Smooth muscle cell (in vitro differentiated cells): Measurements from ENCODE around the gene MAP3K20. TPM values are rescaled to one million over a fixed set of nuclear protein-coding genes. Genes with fewer than 3 reads are reported as not detected.
A peak's percentile ranks its signal among the peaks of the same experiment; 100 is the strongest.

ENCODE experiments used
- DNase-seq: peaks from one replicate; lab custom pipeline; 2025; ENCODE audit not compliant: unreplicated experiment; lab: John Stamatoyannopoulos, UW
- H2AFZ ChIP-seq: fragments of 200-600 bp; sonication (generic); 2 replicates; pipeline ENCODE4 v1.6.0; 2016; ENCODE audit warnings: antibody characterized with exemption, low read depth, mild to moderate bottlenecking
- H3F3A ChIP-seq: fragments of 200-600 bp; sonication (generic); 2 replicates; pipeline ENCODE4 v1.6.0; 2017; ENCODE audit warnings: antibody characterized with exemption, low read depth
- H3K27ac ChIP-seq: fragments of 200-600 bp; sonication (generic); 2 replicates; pipeline ENCODE4 v1.5.1; 2016; ENCODE audit warnings: low read depth, mild to moderate bottlenecking
- H3K27me3 ChIP-seq: fragments of 200-600 bp; sonication (generic); 2 replicates; pipeline ENCODE4 v1.6.1; 2016; ENCODE audit warnings: low read depth, mild to moderate bottlenecking
- H3K36me3 ChIP-seq: fragments of 200-600 bp; sonication (generic); 2 replicates; pipeline ENCODE4 v1.5.1; 2016; ENCODE audit warnings: low read depth
- H3K4me1 ChIP-seq: fragments of 200-600 bp; sonication (generic); 2 replicates; pipeline ENCODE4 v1.5.1; 2016; ENCODE audit warnings: low read depth
- H3K4me2 ChIP-seq: fragments of 200-600 bp; sonication (generic); 2 replicates; pipeline ENCODE4 v1.6.0; 2016; ENCODE audit warnings: mild to moderate bottlenecking
- H3K4me3 ChIP-seq: fragments of 200-600 bp; sonication (generic); 2 replicates; pipeline ENCODE4 v1.5.1; 2016; ENCODE audit warnings: mild to moderate bottlenecking
- H3K79me2 ChIP-seq: fragments of 200-600 bp; sonication (generic); 2 replicates; pipeline ENCODE4 v1.6.0; 2016; ENCODE audit warnings: low read depth, mild to moderate bottlenecking
- H3K9ac ChIP-seq: fragments of 200-600 bp; sonication (generic); 2 replicates; pipeline ENCODE4 v1.6.0; 2016; ENCODE audit warnings: low read depth
- H3K9me3 ChIP-seq: fragments of 200-600 bp; sonication (generic); replicated peaks from 2 replicates; pipeline ENCODE4 v1.5.1; 2016; ENCODE audit warnings: low read depth
- H4K20me1 ChIP-seq: fragments of 200-600 bp; sonication (generic); 2 replicates; pipeline ENCODE4 v1.6.0; 2016; ENCODE audit warnings: low read depth
- CTCF ChIP-seq: fragments of 200-600 bp; sonication (generic); IDR thresholded peaks from 2 replicates; pipeline ENCODE4 v1.5.1; 2017; ENCODE audit warnings: borderline replicate concordance, mild to moderate bottlenecking, antibody characterized with exemption; ENCODE audit not compliant: insufficient read depth, poor library complexity, severe bottlenecking
- WGBS: methylation state at CpG from one replicate; pipeline ENCODE4 v1.1.7; 2016; ENCODE audit warnings: low lambda C conversion rate; 5-methylcytosine and 5-hydroxymethylcytosine counted together
- polyA plus RNA-seq: library from polyadenylated mRNA; unstranded; fragments of >200 nt; fragmentation: Nextera tagmentation; extraction: Ambion mirVana; gene quantifications from 2 replicates; pipeline ENCODE4 v1.2.1, GENCODE V29; 2016
- total RNA-seq: library from RNA; depleted of rRNA; stranded (reverse); fragments of >200 nt; gene quantifications from 2 replicates; pipeline ENCODE4 v1.2.3, GENCODE V29; 2014

MAP3K20 gene
- total and polyA plus RNA-seq, 2 experiments from 2014 or later = 25.8 to 29.2 TPM

DNA sequence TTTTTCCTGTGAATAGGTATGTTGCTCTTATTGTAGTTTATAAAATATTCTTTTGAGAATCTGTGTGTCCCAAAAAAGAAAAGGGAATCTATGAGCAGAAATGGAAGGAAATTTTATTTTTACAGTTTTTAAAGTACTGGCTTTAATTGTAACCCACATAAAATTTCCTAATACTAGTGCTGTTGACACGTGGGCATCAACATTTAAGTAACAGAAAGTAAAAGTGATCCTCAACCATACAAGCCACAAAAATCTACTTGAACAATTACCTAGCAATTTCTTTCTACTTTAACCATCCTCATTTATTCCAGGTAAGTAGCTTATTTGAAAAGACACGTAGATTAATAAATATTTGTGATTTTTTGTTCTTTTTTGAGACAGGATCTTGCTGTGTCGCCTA lies 62.0 kb downstream of the MAP3K20 start:
- no peak for TF ChIP-seq CTCF
- no peaks in the 10 kb centered on the region for H3K27me3 ChIP-seq
- no peak overlapping the region for H3K4me2 ChIP-seq
- H3K9ac ChIP-seq = no peak overlapping the region
- no peaks in the 10 kb centered on the region for H3K36me3 ChIP-seq
- no peaks in the 10 kb centered on the region for H3K9me3 ChIP-seq
- peaks cover 8% of the 10 kb centered on the region for H3K79me2 ChIP-seq
- 87% methylated on average over 3 of the region's 3 CpGs for WGBS
- DNase-seq = no peak
- H3K27ac ChIP-seq = no peak overlapping the region
- H4K20me1 ChIP-seq = no peaks in the 10 kb centered on the region
- no peak overlapping the region for H2AFZ ChIP-seq
- H3K4me3 ChIP-seq = no peak overlapping the region
- H3K4me1 ChIP-seq = peaks cover 4% of the 10 kb centered on the region
- no peaks in the 10 kb centered on the region for H3F3A ChIP-seq

- no peak for TF ChIP-seq CTCF
- WGBS = 68% methylated on average over 3 of the region's 3 CpGs
These were observed 63.3 kb downstream of the MAP3K20 start for GRCh38 chr2:173138962-173139361.

GRCh38 chr2:173141666-173142065 lies 66.0 kb downstream of the MAP3K20 start:
- no peak overlapping the region for H3K27ac ChIP-seq
- no peaks in the 10 kb centered on the region for H3K4me1 ChIP-seq
- peaks cover 10% of the 10 kb centered on the region for H3K79me2 ChIP-seq
- no peak overlapping the region for H3K4me2 ChIP-seq
- no peaks in the 10 kb centered on the region for H3K36me3 ChIP-seq
- no peak for DNase-seq
- no peak overlapping the region for H3K4me3 ChIP-seq
- no peaks in the 10 kb centered on the region for H3K9me3 ChIP-seq
- no peak overlapping the region for H2AFZ ChIP-seq
- H3K9ac ChIP-seq = no peak overlapping the region
- no peaks in the 10 kb centered on the region for H4K20me1 ChIP-seq
- TF ChIP-seq CTCF = no peak
- no peaks in the 10 kb centered on the region for H3F3A ChIP-seq
- H3K27me3 ChIP-seq = no peaks in the 10 kb centered on the region

More at GRCh38 chr2:173138962-173139361, 63.3 kb downstream of the MAP3K20 start:
- peaks cover 10% of the 10 kb centered on the region for H3K79me2 ChIP-seq
- no peaks in the 10 kb centered on the region for H3K27me3 ChIP-seq
- peak overlapping the region; percentile 9 for H3K27ac ChIP-seq
- peak overlapping the region; percentile 27 for H3K4me2 ChIP-seq
- no peak overlapping the region for H3K9ac ChIP-seq
- H2AFZ ChIP-seq = no peak overlapping the region
- H4K20me1 ChIP-seq = no peaks in the 10 kb centered on the region
- H3K36me3 ChIP-seq = no peaks in the 10 kb centered on the region
- no peaks in the 10 kb centered on the region for H3F3A ChIP-seq
- H3K4me1 ChIP-seq = peaks cover 4% of the 10 kb centered on the region
- no peaks in the 10 kb centered on the region for H3K9me3 ChIP-seq
- no peak overlapping the region for H3K4me3 ChIP-seq
- no peak for DNase-seq

DNA sequence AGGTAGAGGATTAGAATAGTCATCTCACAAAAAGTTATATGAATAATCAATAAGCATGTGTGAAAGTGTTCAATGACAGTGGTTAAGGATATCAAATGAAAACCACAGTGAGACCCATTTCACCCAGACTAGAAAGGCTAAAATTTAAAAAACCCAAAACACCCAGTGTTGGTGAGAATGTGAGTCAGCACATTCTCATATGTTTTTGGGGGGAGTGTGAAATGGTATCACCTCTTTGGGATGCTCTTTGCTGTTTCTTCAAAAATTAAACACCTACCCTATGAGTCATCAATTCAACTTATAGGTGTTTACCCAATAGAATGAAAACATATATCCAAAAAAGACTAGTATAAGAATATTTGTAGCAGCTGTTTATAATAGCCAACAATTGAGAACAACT lies 69.8 kb downstream of the MAP3K20 start:
- TF ChIP-seq CTCF = no peak
- no peak overlapping the region for H3K9ac ChIP-seq
- H3K27me3 ChIP-seq = no peaks in the 10 kb centered on the region
- no peak overlapping the region for H3K4me3 ChIP-seq
- H4K20me1 ChIP-seq = peaks cover 8% of the 10 kb centered on the region
- H3K4me1 ChIP-seq = no peaks in the 10 kb centered on the region
- no peak overlapping the region for H2AFZ ChIP-seq
- H3K36me3 ChIP-seq = no peaks in the 10 kb centered on the region
- DNase-seq = no peak
- no peak overlapping the region for H3K4me2 ChIP-seq
- peaks cover 17% of the 10 kb centered on the region for H3K79me2 ChIP-seq
- peaks cover 7% of the 10 kb centered on the region for H3F3A ChIP-seq
- H3K9me3 ChIP-seq = no peaks in the 10 kb centered on the region
- H3K27ac ChIP-seq = no peak overlapping the region
